CD14-positive monocyte (primary cell): ENCODE results near the gene NIFK. TPM values are rescaled to one million over a fixed set of nuclear protein-coding genes. Genes with fewer than 3 reads are reported as not detected.
A peak's percentile ranks its signal among the peaks of the same experiment; 100 is the strongest.

ENCODE experiments used
- DNase-seq, 3 donors: peaks; one replicate each; pipeline ENCODE4 v3.0.0-alpha.2; 2011 to 2022
- H2AFZ ChIP-seq: 2 replicates; pipeline ENCODE4 v1.6.0; 2012; ENCODE audit warnings: mild to moderate bottlenecking, low read depth, low read length, inconsistent platforms; ENCODE audit not compliant: insufficient read depth, poor library complexity, severe bottlenecking
- H3K27ac ChIP-seq, 2 donors: 1 replicate in 1 of 2; 2 replicates in 1 of 2; pipeline ENCODE4 v1.5.1; 2012 to 2013; ENCODE audit warnings: low read length in 2 of 2, control low read depth in 1 of 2, inconsistent platforms in 1 of 2, low read depth in 1 of 2, mild to moderate bottlenecking in 1 of 2
- H3K27me3 ChIP-seq, 2 donors: one replicate each; pipeline versions ENCODE4 v1.6.0 to v1.6.1; 2011 to 2013; ENCODE audit warnings: low read length in 2 of 2; ENCODE audit not compliant: control insufficient read depth in 2 of 2, insufficient read depth in 2 of 2
- H3K36me3 ChIP-seq, 2 donors: replicated peaks in 1 of 2; 1 replicate in 1 of 2; 2 replicates in 1 of 2; pipeline versions ENCODE4 v1.5.1 to v1.6.1; 2012 to 2013; ENCODE audit warnings: low read length in 2 of 2, control low read depth in 1 of 2, inconsistent platforms in 1 of 2, mild to moderate bottlenecking in 1 of 2; ENCODE audit not compliant: insufficient read depth in 2 of 2, control insufficient read depth in 1 of 2
- H3K4me1 ChIP-seq, 2 donors: 1 replicate in 1 of 2; 2 replicates in 1 of 2; pipeline versions ENCODE4 v1.5.1 to v1.6.1; 2012 to 2013; ENCODE audit warnings: low read length in 2 of 2, control low read depth in 1 of 2, inconsistent platforms in 1 of 2, mild to moderate bottlenecking in 1 of 2, moderate library complexity in 1 of 2; ENCODE audit not compliant: insufficient read depth in 2 of 2, control insufficient read depth in 1 of 2
- H3K4me2 ChIP-seq: replicated peaks from 2 replicates; pipeline ENCODE3; 2012; ENCODE audit warnings: low read length, moderate library complexity, mild to moderate bottlenecking; ENCODE audit not compliant: poor library complexity, severe bottlenecking; ENCODE audit errors: extremely low read depth
- H3K4me3 ChIP-seq, 3 experiments: fragments of 200-600 bp in 1 of 3; sonication (generic) in 1 of 3; replicated peaks in 1 of 3; 1 replicate in 2 of 3; 2 replicates in 1 of 3; pipeline ENCODE4 v1.5.1; 2011 to 2013; ENCODE audit warnings: low read length in 3 of 3, mild to moderate bottlenecking in 3 of 3, control low read depth in 2 of 3, low read depth in 2 of 3, inconsistent platforms in 1 of 3, moderate library complexity in 1 of 3
- H3K79me2 ChIP-seq: 2 replicates; pipeline ENCODE4 v1.6.0; 2012; ENCODE audit warnings: mild to moderate bottlenecking, control low read depth, inconsistent platforms, low read length, moderate library complexity; ENCODE audit not compliant: insufficient read depth
- H3K9ac ChIP-seq: 2 replicates; pipeline ENCODE4 v1.6.0; 2017; ENCODE audit warnings: low read length, mild to moderate bottlenecking; ENCODE audit not compliant: insufficient read depth, poor library complexity, severe bottlenecking
- H3K9me3 ChIP-seq, 2 donors: replicated peaks in 1 of 2; 1 replicate in 1 of 2; 2 replicates in 1 of 2; pipeline versions ENCODE4 v1.5.1 to v1.6.1; 2012 to 2013; ENCODE audit warnings: low read length in 2 of 2, control low read depth in 1 of 2; ENCODE audit not compliant: control insufficient read depth in 1 of 2, insufficient read depth in 1 of 2
- H4K20me1 ChIP-seq: 2 replicates; pipeline ENCODE4 v1.6.0; 2012; ENCODE audit warnings: mild to moderate bottlenecking, low read length, control low read depth, moderate library complexity; ENCODE audit not compliant: insufficient read depth
- H3K27ac Mint-ChIP-seq, 7 donors: one replicate each; pipeline ENCODE4 v1.8.0; 2020; ENCODE audit warnings: mild to moderate bottlenecking in 7 of 7, mixed read lengths in 7 of 7, moderate library complexity in 6 of 7, inconsistent platforms in 2 of 7
- H3K27me3 Mint-ChIP-seq, 3 donors: one replicate each; pipeline ENCODE4 v1.8.0; 2021 to 2022; ENCODE audit warnings: low read depth in 3 of 3, mild to moderate bottlenecking in 3 of 3, mixed read lengths in 3 of 3, moderate library complexity in 3 of 3, inconsistent platforms in 1 of 3
- H3K36me3 Mint-ChIP-seq, 2 donors: one replicate each; pipeline ENCODE4 v1.8.0; 2020; ENCODE audit warnings: mixed read lengths in 2 of 2, inconsistent platforms in 1 of 2, mild to moderate bottlenecking in 1 of 2
- H3K4me1 Mint-ChIP-seq: one replicate; pipeline ENCODE4 v1.8.0; 2020; ENCODE audit warnings: mild to moderate bottlenecking, mixed read lengths
- H3K4me3 Mint-ChIP-seq, 2 donors: one replicate each; pipeline ENCODE4 v1.8.0; 2020; ENCODE audit warnings: mild to moderate bottlenecking in 2 of 2, mixed read lengths in 2 of 2, moderate library complexity in 1 of 2
- H3K9me3 Mint-ChIP-seq, 7 donors: one replicate each; pipeline ENCODE4 v1.8.0; 2020 to 2022; ENCODE audit warnings: mixed read lengths in 7 of 7, mild to moderate bottlenecking in 6 of 7, moderate library complexity in 6 of 7, inconsistent platforms in 2 of 7
- CTCF ChIP-seq: fragments of 200-600 bp; IDR thresholded peaks from one replicate; pipeline ENCODE4 v1.8.0; 2022; ENCODE audit warnings: antibody characterized with exemption, mild to moderate bottlenecking
- WGBS: methylation state at CpG from one replicate; pipeline ENCODE4 v1.1.5; 2013; ENCODE audit warnings: missing lambda C conversion rate; ENCODE audit not compliant: insufficient coverage; 5-methylcytosine and 5-hydroxymethylcytosine counted together
- intact Hi-C, 2 donors: fragments of 100-400 bp; cut with micrococcal nuclease; formaldehyde crosslinking; loops; one replicate each; pipeline versions ENCODE4 v1.15.0 to v1.15.1; 2023
- polyA plus RNA-seq, 3 donors: library from polyadenylated mRNA; depleted of rRNA in 1 of 3; unstranded in 2 of 3; stranded (reverse) in 1 of 3; fragments of 300-500 nt in 2 of 3; fragments of >200 nt in 1 of 3; fragmentation: Illumina TruSeq in 2 of 3; gene quantifications; 1 replicate in 2 of 3; 2 replicates in 1 of 3; pipeline ENCODE4 v1.2.3, GENCODE V29; 2012 to 2021

Gene NIFK
- polyA plus RNA-seq, 3 donors, result 6.6 to 32.6 (median 30.6) TPM

DNA sequence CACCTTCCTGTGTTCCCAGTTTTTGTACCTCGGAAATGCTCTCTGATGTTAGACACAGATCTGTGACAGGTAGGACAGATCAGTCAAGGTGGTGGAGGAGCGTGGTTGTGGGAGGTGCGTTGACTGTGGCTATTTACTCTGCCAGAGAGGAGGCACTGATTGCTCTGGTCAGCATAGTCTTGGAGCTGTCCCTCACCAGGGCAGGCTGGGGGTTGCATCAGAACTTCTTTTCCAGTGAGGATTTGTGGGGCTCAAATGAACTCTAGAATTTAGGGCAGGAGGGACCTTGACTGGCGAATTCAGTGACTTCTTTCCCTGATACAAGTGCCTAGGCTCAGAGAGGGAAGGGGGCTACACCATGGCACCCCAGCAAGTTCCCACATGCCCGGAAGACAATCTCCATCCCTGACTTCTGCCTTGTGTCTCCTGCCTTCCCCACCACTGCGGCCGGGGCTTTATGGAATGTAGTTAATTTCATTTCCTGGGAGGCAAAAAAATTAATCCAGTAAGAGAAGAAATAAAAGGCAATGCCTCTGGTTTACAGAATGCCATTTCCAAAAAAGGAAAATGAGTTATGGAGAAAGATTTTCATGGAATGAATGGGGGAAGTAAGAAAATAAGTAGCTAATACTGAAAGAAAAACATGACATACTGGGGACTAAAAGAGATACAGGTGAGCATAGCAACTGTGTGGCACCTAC lies 26.1 kb downstream of the NIFK start:
- no peak overlapping the region for H3K4me2 ChIP-seq
- Mint-ChIP-seq H3K27me3 (peaks cover 0 to 3% (median 1%) of the 10 kb centered on the region in 3 donors), H3K27ac (no peak overlapping the region), H3K36me3 (no peaks in the 10 kb centered on the region), H3K9me3 (no peaks in the 10 kb centered on the region), H3K4me3 (no peak overlapping the region), H3K4me1 (peaks cover 19% of the 10 kb centered on the region)
- no peak overlapping the region for H3K27ac ChIP-seq
- no peaks in the 10 kb centered on the region for H3K9me3 ChIP-seq
- H3K79me2 ChIP-seq, result no peaks in the 10 kb centered on the region
- no peaks in the 10 kb centered on the region for H3K36me3 ChIP-seq
- no peak for DNase-seq
- H3K9ac ChIP-seq, result no peak overlapping the region
- H3K27me3 ChIP-seq, result no peaks in the 10 kb centered on the region
- H4K20me1 ChIP-seq, result no peaks in the 10 kb centered on the region
- 95% methylated on average over 4 of the region's 7 CpGs for WGBS
- intact Hi-C loops, result loop anchor here in 1 of 2 donors (10.0 kb wide), 1 partner anchor 306 kb away; no protein-coding TSS in a partner anchor
- no peak overlapping the region for H3K4me3 ChIP-seq
- no peak for TF ChIP-seq CTCF
- H3K4me1 ChIP-seq, result peaks cover 11 to 12% of the 10 kb centered on the region in 2 donors
- H2AFZ ChIP-seq, result no peak overlapping the region

- Histone ChIP-seq H3K79me2 (no peaks in the 10 kb centered on the region), H3K4me3 (no peak overlapping the region), H3K4me2 (no peak overlapping the region), H3K27me3 (no peaks in the 10 kb centered on the region), H3K9ac (no peak overlapping the region), H2AFZ (no peak overlapping the region), H3K9me3 (no peaks in the 10 kb centered on the region), H3K27ac (no peak overlapping the region), H4K20me1 (no peaks in the 10 kb centered on the region), H3K4me1 (peaks cover 11 to 12% of the 10 kb centered on the region in 2 donors), H3K36me3 (no peaks in the 10 kb centered on the region)
- H3K4me3 Mint-ChIP-seq, result no peak overlapping the region
- no peaks in the 10 kb centered on the region for H3K36me3 Mint-ChIP-seq
- TF ChIP-seq CTCF, result no peak
- H3K27me3 Mint-ChIP-seq, result peaks cover 0 to 3% (median 1%) of the 10 kb centered on the region in 3 donors
- WGBS, result 96% methylated on average over 5 of the region's 11 CpGs
- no peaks in the 10 kb centered on the region for H3K9me3 Mint-ChIP-seq
- H3K27ac Mint-ChIP-seq, result peak overlapping the region in 1 of 7 donors; percentile 50
- intact Hi-C loops, result loop anchor here in 1 of 2 donors (10.0 kb wide), 1 partner anchor 305 kb away; no protein-coding TSS in a partner anchor
- H3K4me1 Mint-ChIP-seq, result peaks cover 19% of the 10 kb centered on the region
- no peak for DNase-seq
These were observed 26.8 kb downstream of the NIFK start for GRCh38 chr2:121709776-121710469.
